ENCODE measurements around the gene UBR1.

Gene UBR1

GRCh38 chr15:42933886-42934667 is 171.8 kb downstream of the UBR1 start:
- no peak overlapping the region for H3K4me3 ChIP-seq (ENCODE audit: low read depth, low read length)
- TF ChIP-seq, protein P1, sequence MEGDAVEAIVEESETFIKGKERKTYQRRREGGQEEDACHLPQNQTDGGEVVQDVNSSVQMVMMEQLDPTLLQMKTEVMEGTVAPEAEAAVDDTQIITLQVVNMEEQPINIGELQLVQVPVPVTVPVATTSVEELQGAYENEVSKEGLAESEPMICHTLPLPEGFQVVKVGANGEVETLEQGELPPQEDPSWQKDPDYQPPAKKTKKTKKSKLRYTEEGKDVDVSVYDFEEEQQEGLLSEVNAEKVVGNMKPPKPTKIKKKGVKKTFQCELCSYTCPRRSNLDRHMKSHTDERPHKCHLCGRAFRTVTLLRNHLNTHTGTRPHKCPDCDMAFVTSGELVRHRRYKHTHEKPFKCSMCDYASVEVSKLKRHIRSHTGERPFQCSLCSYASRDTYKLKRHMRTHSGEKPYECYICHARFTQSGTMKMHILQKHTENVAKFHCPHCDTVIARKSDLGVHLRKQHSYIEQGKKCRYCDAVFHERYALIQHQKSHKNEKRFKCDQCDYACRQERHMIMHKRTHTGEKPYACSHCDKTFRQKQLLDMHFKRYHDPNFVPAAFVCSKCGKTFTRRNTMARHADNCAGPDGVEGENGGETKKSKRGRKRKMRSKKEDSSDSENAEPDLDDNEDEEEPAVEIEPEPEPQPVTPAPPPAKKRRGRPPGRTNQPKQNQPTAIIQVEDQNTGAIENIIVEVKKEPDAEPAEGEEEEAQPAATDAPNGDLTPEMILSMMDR (IDR thresholded peaks at IDR 0.05; ENCODE audit: low read depth, low read length), result no peak
- in situ Hi-C loops (cut with HindIII; ENCODE audit: low sequenced_read_pairs), result no loop called here
- no peak for DNase-seq (ENCODE audit: low read depth, low spot score)

DNA sequence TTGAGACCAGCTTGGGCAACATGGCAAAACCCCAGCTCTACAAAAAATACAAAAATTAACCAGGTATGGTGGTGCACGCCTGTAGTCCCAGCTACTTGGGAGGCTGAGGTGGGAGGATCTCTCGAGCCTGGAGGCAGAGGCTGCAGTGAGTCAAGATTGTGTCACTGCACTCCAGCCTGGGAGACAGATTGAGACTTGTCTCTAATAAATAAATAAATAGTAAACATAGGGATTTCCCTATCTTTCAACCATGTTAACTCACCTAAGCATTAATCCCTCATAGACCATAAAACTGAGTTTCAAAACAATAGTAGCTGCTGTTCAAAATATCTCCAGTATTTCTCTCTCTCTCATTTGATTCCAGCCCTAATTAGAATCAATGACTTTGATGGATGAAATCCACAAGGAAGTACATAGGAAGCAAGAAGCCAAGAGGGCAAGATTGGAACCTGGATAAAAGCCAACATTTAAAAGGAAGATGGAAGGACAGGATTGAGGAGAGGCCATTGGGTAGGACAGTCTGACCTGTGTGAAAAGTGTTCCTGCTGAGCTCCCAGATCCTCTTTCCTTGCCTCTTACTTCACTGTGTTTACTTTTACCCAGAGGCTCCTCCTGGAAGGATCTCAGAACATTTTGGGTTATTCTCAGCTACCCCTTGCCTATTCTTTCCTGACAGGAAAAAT is 172.9 kb downstream of the UBR1 start:
- DNase-seq (ENCODE audit: low read depth, low spot score), result no peak
- in situ Hi-C loops (cut with HindIII; ENCODE audit: low sequenced_read_pairs), result no loop called here
- TF ChIP-seq, protein P1 (IDR thresholded peaks at IDR 0.05; ENCODE audit: low read depth, low read length), result no peak

DNA sequence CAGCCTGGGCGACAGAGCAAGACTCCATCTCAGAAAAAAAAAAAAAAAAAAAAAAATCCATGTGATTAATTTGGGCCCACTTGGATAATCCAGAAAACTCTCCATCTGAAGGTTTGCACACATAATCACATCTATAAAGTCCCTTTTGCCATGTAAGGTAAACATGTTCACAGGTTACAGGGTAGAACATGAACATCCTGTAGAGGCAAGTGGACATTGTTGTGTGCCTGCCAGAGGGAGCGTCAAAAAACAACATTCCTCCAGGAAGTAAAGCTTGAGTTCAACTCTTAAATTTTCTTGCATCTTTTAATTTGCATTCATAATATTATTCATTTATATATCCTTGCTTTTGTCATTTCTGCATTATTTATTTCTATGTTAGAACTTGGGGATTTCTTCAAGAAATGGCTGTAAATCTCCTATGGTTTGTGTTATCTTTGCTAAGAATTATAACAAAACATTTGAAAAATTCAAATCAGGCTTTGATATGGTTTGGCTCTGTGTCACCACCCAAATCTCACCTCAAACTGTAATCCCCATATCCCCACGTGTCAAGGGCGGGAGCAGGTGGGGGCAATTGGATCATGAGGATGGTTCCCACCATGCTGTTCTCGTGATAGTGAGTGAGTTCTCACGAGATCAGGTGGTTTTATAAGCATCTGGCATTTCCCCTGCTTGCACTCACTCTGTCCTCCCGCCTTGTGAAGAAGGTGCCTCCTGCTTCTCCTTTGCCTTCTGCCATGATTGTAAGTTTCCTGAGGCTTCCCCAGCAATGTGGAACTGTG is 173.9 kb downstream of the UBR1 start:
- no peak for DNase-seq (ENCODE audit: low read depth, low spot score)
- TF ChIP-seq, protein P1 (IDR thresholded peaks at IDR 0.05; ENCODE audit: low read depth, low read length), result no peak
- in situ Hi-C loops (cut with HindIII; ENCODE audit: low sequenced_read_pairs), result no loop called here
- H3K4me3 ChIP-seq (ENCODE audit: low read depth, low read length), result no peak overlapping the region

More for the DNA sequence above, 172.9 kb downstream of the UBR1 start:
- no peak overlapping the region for H3K4me3 ChIP-seq (ENCODE audit: low read depth, low read length)

GRCh38 chr15:42929306-42929848 is 176.5 kb downstream of the UBR1 start:
- DNase-seq (ENCODE audit: low read depth, low spot score), result no peak
- in situ Hi-C loops (cut with HindIII; ENCODE audit: low sequenced_read_pairs), result no loop called here
- H3K4me3 ChIP-seq (ENCODE audit: low read depth, low read length), result no peak overlapping the region
- TF ChIP-seq, protein P1 (IDR thresholded peaks at IDR 0.05; ENCODE audit: low read depth, low read length), result no peak

GRCh38 chr15:42921342-42921731 is 184.5 kb downstream of the UBR1 start:
- DNase-seq (ENCODE audit: low read depth, low spot score), result peak; percentile 21
- TF ChIP-seq, protein P1 (IDR thresholded peaks at IDR 0.05; ENCODE audit: low read depth, low read length), result no peak
- in situ Hi-C loops (cut with HindIII; ENCODE audit: low sequenced_read_pairs), result no loop called here
- H3K4me3 ChIP-seq (ENCODE audit: low read depth, low read length), result peak overlapping the region; percentile 76
